NCI-H2029 (cell line): ENCODE data around the gene TRMO.
A peak's percentile ranks its signal among the peaks of the same experiment; 100 is the strongest.
"Not testable (repeated sequence)": the region's sequence is repeated elsewhere in the genome, so short reads cannot be mapped to it uniquely, and the experiment has no call there.

ENCODE experiments used
- DNase-seq: peaks from one replicate; lab custom pipeline; 2025; lab: John Stamatoyannopoulos, UW

Gene TRMO

GRCh38 chr9:97921959-97922724 lies at the start of gene TRMO:
Gene TRMO, minus strand, starts transcription at chr9:97922500. Its CDS starts 7 bp downstream, at chr9:97922493.
- peak; percentile 98 for DNase-seq

- no peak for DNase-seq
Measured at GRCh38 chr9:97970165-97970564, 47.9 kb upstream of the TRMO start.

- no peak for DNase-seq
Measured at GRCh38 chr9:97969014-97969413, 46.7 kb upstream of the TRMO start.

GRCh38 chr9:97966493-97966892 lies 44.2 kb upstream of the TRMO start:
- no peak for DNase-seq

- no peak for DNase-seq
Measured at GRCh38 chr9:97964901-97965300, 42.6 kb upstream of the TRMO start.

GRCh38 chr9:97963232-97963631 lies 40.9 kb upstream of the TRMO start:
- no peak for DNase-seq

GRCh38 chr9:97962575-97962974 lies 40.3 kb upstream of the TRMO start:
- DNase-seq = no peak

GRCh38 chr9:97962136-97962535 lies 39.8 kb upstream of the TRMO start:
- no peak for DNase-seq

GRCh38 chr9:97961361-97961760 lies 39.1 kb upstream of the TRMO start:
- DNase-seq = no peak

- DNase-seq = not testable (repeated sequence)
Measured at GRCh38 chr9:97960678-97961328, 38.5 kb upstream of the TRMO start.

GRCh38 chr9:97959585-97959984 lies 37.3 kb upstream of the TRMO start:
- no peak for DNase-seq

GRCh38 chr9:97958812-97959511 lies 36.7 kb upstream of the TRMO start:
- DNase-seq = no peak

GRCh38 chr9:97956331-97956730 lies 34.0 kb upstream of the TRMO start:
- DNase-seq = no peak

- DNase-seq = peak; percentile 36
Measured at GRCh38 chr9:97954550-97954989, 32.3 kb upstream of the TRMO start.

GRCh38 chr9:97950873-97951272 lies 28.6 kb upstream of the TRMO start:
- DNase-seq = peak; percentile 15

GRCh38 chr9:97947094-97947493 lies 24.8 kb upstream of the TRMO start:
- DNase-seq = not testable (repeated sequence)

GRCh38 chr9:97945470-97945869 lies 23.2 kb upstream of the TRMO start:
- DNase-seq = not testable (repeated sequence)

GRCh38 chr9:97944612-97945011 lies 22.3 kb upstream of the TRMO start:
- no peak for DNase-seq

GRCh38 chr9:97943308-97943855 lies 21.1 kb upstream of the TRMO start:
- DNase-seq = no peak

GRCh38 chr9:97941323-97941722 lies 19.0 kb upstream of the TRMO start:
- DNase-seq = no peak

GRCh38 chr9:97940741-97941140 lies 18.4 kb upstream of the TRMO start:
- DNase-seq = no peak

GRCh38 chr9:97940233-97940632 lies 17.9 kb upstream of the TRMO start:
- no peak for DNase-seq
